ENCODE data around the gene IKBKG.
"Not testable (repeated sequence)": the region's sequence is repeated elsewhere in the genome, so short reads cannot be mapped to it uniquely, and the experiment has no call there.

The IKBKG gene

DNA sequence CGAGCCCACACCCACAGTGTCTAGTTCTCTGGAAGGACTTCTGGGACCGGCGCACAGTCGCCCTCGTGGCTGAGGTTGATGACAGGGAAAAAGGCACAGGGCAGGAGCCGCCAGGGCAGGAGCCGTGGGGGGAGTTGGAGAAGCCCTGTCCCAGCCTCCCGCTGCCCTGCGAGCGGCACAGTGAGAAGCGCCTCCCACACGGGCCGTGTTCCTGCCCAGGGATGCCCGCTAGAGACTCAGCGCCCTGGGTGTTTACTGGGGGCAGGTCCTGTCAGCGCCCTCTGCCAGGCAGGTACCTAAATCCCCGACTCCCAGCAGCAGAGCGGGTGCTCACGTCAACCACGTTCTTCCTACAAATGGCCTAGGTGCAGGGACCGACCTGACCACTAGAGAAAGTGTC lies 11.5 kb downstream of the IKBKG start:
- not testable (repeated sequence) for DNase-seq (ENCODE audit: low spot score)

DNA sequence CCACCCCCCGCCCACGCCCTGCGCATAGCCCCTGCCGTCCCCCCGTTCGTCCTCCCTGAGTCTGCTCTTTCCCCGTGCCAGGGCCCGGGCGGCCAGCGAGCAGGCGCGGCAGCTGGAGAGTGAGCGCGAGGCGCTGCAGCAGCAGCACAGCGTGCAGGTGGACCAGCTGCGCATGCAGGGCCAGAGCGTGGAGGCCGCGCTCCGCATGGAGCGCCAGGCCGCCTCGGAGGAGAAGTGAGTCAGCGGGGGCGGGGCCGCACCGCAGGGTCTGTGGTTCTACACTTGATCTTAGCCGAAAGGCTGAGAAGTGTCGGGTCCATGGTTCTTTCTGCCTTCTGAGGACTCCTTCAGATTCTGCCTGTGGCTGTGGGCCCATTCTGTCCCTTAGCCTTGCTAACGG lies 12.9 kb downstream of the IKBKG start:
- not testable (repeated sequence) for DNase-seq (ENCODE audit: low spot score)

- not testable (repeated sequence) for DNase-seq (ENCODE audit: low spot score)
These were observed 14.9 kb downstream of the IKBKG start for GRCh38 chrX:154562295-154562694.

DNA sequence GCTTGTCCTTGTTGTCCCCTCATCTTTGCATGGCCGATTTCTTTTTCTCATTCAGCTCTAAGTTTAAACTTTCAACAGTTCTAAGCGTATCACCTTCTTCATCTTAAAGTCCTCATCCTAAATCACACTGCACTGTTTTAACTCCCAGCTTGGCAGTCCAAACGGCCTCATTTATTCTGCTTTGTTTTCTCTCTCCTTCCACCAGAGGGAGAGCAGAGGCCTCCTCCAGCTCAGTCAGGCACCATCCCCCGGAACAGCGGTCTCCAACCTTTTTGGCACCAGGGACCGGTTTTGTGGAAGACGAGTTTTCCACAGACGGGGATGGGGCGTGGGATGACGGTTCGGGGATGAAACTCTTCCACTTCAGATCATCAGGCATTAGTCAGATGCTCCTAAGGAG lies 22.9 kb downstream of the IKBKG start:
- DNase-seq (ENCODE audit: low spot score) = not testable (repeated sequence)

- DNase-seq (ENCODE audit: low spot score) = not testable (repeated sequence)
These were observed 25.6 kb downstream of the IKBKG start for GRCh38 chrX:154573061-154573460.

- DNase-seq (ENCODE audit: low spot score) = not testable (repeated sequence)
These were observed 27.7 kb downstream of the IKBKG start for GRCh38 chrX:154575076-154575475.

- not testable (repeated sequence) for DNase-seq (ENCODE audit: low spot score)
These were observed 35.6 kb downstream of the IKBKG start for GRCh38 chrX:154582994-154583393.

GRCh38 chrX:154584585-154585183 lies 37.3 kb downstream of the IKBKG start, which contains the start of gene CTAG1A:
Gene CTAG1A, plus strand, starts transcription at chrX:154585133. Its CDS starts 74 bp downstream, at chrX:154585207.
- DNase-seq (ENCODE audit: low spot score) = not testable (repeated sequence)

GRCh38 chrX:154590415-154590814 lies 43.0 kb downstream of the IKBKG start:
- not testable (repeated sequence) for DNase-seq (ENCODE audit: low spot score)

- DNase-seq (ENCODE audit: low spot score) = no peak
These were observed 45.1 kb downstream of the IKBKG start for GRCh38 chrX:154592505-154592904.

GRCh38 chrX:154593201-154593600 lies 45.8 kb downstream of the IKBKG start:
- DNase-seq (ENCODE audit: low spot score) = no peak

- no peak for DNase-seq (ENCODE audit: low spot score)
These were observed 47.1 kb downstream of the IKBKG start for GRCh38 chrX:154594491-154594890.

DNA sequence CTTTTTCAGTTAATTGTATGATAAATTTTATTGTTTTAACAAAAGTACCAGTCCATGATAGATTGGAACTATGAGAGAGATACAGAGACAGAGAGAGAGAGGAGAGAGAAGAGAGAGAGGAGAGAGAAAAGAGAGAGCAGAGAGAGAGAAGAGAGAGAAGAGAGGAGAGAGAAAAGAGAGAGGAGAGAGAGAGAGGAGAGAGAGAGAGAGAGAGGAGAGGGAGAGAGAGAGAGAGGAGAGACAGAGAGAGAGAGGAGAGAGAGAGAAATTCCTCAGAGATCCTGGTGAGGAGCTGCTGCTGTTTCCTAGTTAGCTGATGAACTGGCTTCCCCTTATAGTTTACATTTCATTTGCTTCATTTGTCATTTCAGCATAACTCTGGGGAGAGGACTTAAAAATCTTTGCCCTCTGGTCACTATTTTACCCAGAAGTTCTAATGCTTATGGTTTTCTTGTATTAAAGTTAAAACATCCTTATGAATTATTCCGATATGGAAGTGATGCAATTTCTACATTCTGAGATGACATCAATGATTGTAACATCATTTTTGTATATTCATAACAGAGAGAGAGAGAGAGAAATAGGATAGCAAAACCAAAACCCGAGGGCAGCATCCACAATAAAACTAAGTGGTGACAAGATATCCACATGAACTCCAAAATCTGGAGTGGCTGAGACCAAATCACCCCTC lies 48.3 kb downstream of the IKBKG start:
- DNase-seq (ENCODE audit: low spot score) = no peak

GRCh38 chrX:154596290-154596929 lies 49.0 kb downstream of the IKBKG start:
- no peak for DNase-seq (ENCODE audit: low spot score)

DNA sequence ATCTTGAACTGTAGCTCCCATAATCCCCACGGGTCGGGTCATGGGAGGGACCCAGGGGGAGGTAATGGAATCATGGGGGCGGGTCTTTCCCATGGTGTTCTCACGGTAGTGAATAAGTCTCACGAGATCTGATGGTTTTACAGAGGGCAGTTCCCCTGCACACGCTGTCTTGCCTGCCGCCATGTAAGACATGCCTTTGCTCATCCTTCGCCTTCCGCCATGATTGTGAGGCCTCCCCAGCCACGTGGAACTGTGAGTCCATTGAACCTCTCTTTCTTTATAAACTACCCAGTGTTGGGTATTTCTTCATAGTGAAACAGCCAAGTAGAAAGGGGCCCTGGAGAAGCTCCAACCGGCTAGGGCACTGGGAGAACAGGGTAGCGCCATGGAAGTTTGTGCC lies 49.8 kb downstream of the IKBKG start:
- DNase-seq (ENCODE audit: low spot score) = no peak

DNA sequence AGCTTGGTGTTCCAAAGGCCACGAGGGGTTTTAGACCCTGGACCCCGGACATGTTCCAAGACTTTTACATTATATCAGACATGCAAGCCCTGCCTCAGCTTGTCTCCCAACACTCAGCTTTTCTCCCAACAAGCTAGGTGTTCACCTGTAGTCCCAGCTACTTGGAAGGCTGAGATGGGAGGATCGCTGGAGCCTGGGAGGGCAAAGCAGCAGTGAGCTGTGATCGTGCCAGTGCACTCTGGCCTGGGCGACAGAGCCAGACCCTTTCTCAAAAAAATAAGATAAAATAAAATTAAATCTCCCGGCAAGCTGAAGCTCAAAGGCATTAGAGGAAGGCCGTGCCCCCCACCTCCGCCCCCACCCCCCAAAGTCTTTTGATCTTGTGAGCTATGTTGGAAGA lies 51.2 kb downstream of the IKBKG start:
- DNase-seq (ENCODE audit: low spot score) = no peak

DNA sequence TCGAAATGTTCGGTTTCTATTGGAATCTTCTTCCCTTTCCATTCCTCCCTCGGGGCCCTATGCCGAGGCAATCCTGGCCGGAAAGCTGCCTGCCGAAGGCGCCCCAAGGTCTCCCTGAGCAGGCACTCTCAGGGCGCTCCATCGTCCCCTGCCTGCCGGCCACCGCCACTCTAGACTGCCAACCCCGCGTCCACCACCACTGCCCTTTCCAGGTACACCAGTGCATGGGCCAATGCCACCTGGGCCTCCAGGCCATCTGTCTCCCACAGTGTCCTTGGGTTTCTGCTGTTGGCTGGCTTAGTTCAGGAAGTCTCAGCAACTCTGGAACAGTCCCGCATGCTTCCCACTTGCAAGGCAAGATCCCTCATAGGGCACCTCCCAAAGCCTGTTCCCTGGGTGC lies 52.1 kb downstream of the IKBKG start:
- no peak for DNase-seq (ENCODE audit: low spot score)

DNA sequence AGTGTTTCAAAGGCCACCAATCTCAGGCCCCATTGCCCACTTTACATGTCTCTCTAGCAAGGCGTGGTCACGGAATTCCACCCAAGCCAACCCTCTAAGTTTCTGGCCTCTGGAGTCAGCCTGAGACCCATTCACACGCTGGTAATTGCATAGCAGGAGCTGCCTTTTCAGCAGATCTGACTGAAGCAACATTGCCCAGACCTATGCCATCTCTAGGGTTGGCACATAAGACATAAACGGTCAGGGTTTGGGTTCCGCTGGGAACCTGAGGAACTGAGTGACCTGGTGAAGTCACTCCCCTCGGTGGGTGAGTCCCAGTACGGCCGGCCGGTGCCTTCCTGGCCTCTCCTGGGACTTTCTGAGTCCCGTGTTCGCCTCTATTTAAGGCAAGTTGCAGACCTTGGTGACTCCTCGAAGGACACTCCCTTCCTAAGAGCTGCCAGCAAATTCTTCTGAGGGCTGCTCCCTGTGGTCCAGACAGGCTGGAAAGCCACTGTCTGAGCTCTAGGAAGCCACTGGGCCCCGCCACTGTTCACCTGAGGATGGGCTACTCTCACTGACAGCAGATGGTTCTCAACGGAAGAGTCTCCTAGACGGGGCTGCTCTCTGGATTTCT lies 53.4 kb downstream of the IKBKG start:
- DNase-seq (ENCODE audit: low spot score) = no peak

DNA sequence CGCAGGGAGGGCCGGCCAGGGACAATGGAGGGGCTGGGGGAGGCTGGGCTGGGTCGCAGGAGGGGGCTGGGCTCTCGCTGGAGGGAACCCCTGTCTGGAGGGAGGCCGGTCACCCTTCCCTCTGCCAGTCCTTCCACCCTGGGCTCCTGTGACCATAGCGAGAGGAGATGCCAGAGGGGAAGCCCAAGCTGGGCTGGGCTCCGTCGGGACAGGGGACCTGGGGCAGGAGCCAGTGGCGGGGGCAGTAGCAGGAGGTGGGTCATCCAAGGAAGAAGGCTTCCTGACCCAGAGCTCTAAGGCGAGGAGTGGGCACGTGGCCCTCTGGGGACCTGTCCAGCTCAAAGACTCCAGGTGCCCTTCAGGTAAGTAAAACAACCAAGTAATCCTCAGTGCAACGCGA lies 54.8 kb downstream of the IKBKG start:
- DNase-seq (ENCODE audit: low spot score) = no peak

DNA sequence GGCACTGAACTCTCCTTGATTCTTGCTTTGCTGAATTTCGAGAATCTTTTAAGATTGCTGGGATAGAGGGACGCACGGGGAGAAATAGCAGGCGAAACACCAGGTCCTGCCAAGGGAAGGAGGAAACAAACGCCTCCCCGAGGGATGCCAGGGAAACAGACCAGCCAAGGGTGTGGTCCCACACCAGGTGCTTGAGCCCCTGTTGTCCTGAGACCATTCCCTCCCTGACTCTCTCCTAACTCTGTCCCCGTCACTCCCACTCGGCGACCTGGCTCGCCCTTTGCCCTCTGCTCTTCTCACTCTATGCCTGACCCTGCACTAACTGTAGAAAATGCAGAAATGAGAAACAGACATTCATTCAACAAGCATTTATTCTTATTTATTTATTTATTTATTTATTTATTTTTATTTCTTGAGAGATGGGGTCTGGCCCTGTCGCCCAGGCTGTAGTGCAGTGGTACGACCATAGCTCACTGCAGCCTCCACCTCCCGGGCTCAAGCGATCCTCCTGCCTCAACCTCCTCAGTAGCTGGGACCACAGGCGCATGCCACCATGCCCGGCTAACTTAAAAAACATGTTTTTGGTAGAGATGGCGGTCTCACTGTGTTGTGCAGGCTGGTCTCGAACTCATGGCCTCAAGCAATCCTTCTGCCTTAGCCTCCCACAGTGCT lies 55.5 kb downstream of the IKBKG start:
- DNase-seq (ENCODE audit: low spot score) = no peak

- DNase-seq (ENCODE audit: low spot score) = no peak
These were observed 56.3 kb downstream of the IKBKG start for GRCh38 chrX:154603438-154604430.
